DLD1 (cell line): ENCODE data around the gene DDC.

Experiments
- in situ Hi-C: cut with HindIII; loops from 2 replicates; pipeline ENCODE4 v1.10.0; 2017; ENCODE audit warnings: low sequenced_read_pairs

Gene DDC

GRCh38 chr7:50491943-50492342 is 73.3 kb downstream of the DDC start:
- in situ Hi-C loops = no loop called here

GRCh38 chr7:50491209-50491608 is 74.0 kb downstream of the DDC start:
- in situ Hi-C loops = no loop called here

GRCh38 chr7:50488379-50488778 is 76.8 kb downstream of the DDC start:
- in situ Hi-C loops = no loop called here

- in situ Hi-C loops = no loop called here
Observed at GRCh38 chr7:50486512-50486911, 78.7 kb downstream of the DDC start.

- in situ Hi-C loops = no loop called here
Observed at GRCh38 chr7:50481867-50482266, 83.3 kb downstream of the DDC start.

- in situ Hi-C loops = no loop called here
Observed at GRCh38 chr7:50480797-50481196, 84.4 kb downstream of the DDC start.

GRCh38 chr7:50479743-50480517 is 85.3 kb downstream of the DDC start:
- in situ Hi-C loops = no loop called here

- in situ Hi-C loops = no loop called here
Observed at GRCh38 chr7:50477640-50478039, 87.6 kb downstream of the DDC start.

- in situ Hi-C loops = no loop called here
Observed at GRCh38 chr7:50476953-50477625, 88.1 kb downstream of the DDC start.

- in situ Hi-C loops = no loop called here
Observed at GRCh38 chr7:50475340-50475739, 89.9 kb downstream of the DDC start.

- in situ Hi-C loops = no loop called here
Observed at GRCh38 chr7:50474382-50475160, 90.6 kb downstream of the DDC start.

GRCh38 chr7:50473531-50473930 is 91.7 kb downstream of the DDC start:
- in situ Hi-C loops = no loop called here

- in situ Hi-C loops = no loop called here
Observed at GRCh38 chr7:50472427-50472826, 92.8 kb downstream of the DDC start.

- in situ Hi-C loops = no loop called here
Observed at GRCh38 chr7:50471970-50472369, 93.2 kb downstream of the DDC start.

GRCh38 chr7:50470250-50471163 is 94.7 kb downstream of the DDC start:
- in situ Hi-C loops = no loop called here

GRCh38 chr7:50469181-50469580 is 96.0 kb downstream of the DDC start:
- in situ Hi-C loops = no loop called here

- in situ Hi-C loops = no loop called here
Observed at GRCh38 chr7:50467817-50468610, 97.2 kb downstream of the DDC start.

- in situ Hi-C loops = no loop called here
Observed at GRCh38 chr7:50466815-50467585, 98.2 kb downstream of the DDC start.

- in situ Hi-C loops = no loop called here
Observed at GRCh38 chr7:50463035-50463434, 102.2 kb downstream of the DDC start.
